HepG2 (cell line): ENCODE measurements around the gene MB21D2. TPM values are rescaled to one million over a fixed set of nuclear protein-coding genes. Genes with fewer than 3 reads are reported as not detected.

Experiments used
- ATAC-seq: fragments of 200-7000 bp; cut with Tn5 transposase; 3 replicates; pipeline ENCODE4 v1.9.1; 2020; ENCODE audit warnings: mild to moderate bottlenecking, moderate library complexity
- BruUV-seq: library from RNA; stranded (reverse); fragments of 400-500 nt; replicated peaks from 2 replicates; lab custom pipeline; 2021; lab: Mats Ljungman, UMichigan
- CTCF ChIA-PET: fragments of 300-600 bp; formaldehyde crosslinking; extraction: SDS; loops from one replicate; lab custom pipeline; 2021; ENCODE audit warnings: low total read pairs, inconsistent platforms, low intra/inter-chr PET ratio; lab: Yijun Ruan, JAX
- POLR2A ChIA-PET: fragments of 350-600 bp; sonication (Branson Sonifier 250); formaldehyde crosslinking; loops from one replicate; lab custom pipeline; 2020; ENCODE audit warnings: antibody characterized with exemption, inconsistent platforms; lab: Yijun Ruan, JAX
- DNase-seq: peaks from one replicate; pipeline ENCODE4 v3.0.0-alpha.2; 2015; ENCODE audit warnings: low spot score
- FAIRE-seq: peaks from 3 replicates; lab custom pipeline; 2011; peaks lifted over from hg19 to GRCh38; lab: Jason Lieb, UNC
- H2AFZ ChIP-seq: one replicate; pipeline ENCODE4 v1.6.1; 2011; ENCODE audit warnings: low read length, inconsistent platforms
- H3K27ac ChIP-seq: fragments of 300-600 bp; 3 replicates; pipeline ENCODE4 v1.8.0; 2011; ENCODE audit warnings: mixed run types, mild to moderate bottlenecking, mixed read lengths, low read length, inconsistent platforms; ENCODE audit not compliant: insufficient read depth; ENCODE audit errors: extremely low read length
- H3K27me3 ChIP-seq, 2 experiments: fragments of 200-600 bp in 1 of 2; 2 replicates in 1 of 2; 3 replicates in 1 of 2; pipeline versions ENCODE4 v1.6.0 to v1.8.0; 2011; ENCODE audit warnings: low read length in 2 of 2, mild to moderate bottlenecking in 2 of 2, moderate library complexity in 2 of 2, inconsistent platforms in 1 of 2; ENCODE audit not compliant: insufficient read depth in 2 of 2, control insufficient read depth in 1 of 2
- H3K36me3 ChIP-seq, 2 experiments: fragments of 200-600 bp in 1 of 2; replicated peaks in 1 of 2; 2 replicates in 1 of 2; 3 replicates in 1 of 2; pipeline versions ENCODE4 v1.5.1 to v1.8.0; 2011; ENCODE audit warnings: low read length in 2 of 2, inconsistent platforms in 1 of 2; ENCODE audit not compliant: insufficient read depth in 2 of 2, control insufficient read depth in 1 of 2
- H3K4me1 ChIP-seq: 2 replicates; pipeline ENCODE4 v1.5.1; 2012; ENCODE audit warnings: low read length, inconsistent platforms; ENCODE audit not compliant: insufficient read depth
- H3K4me2 ChIP-seq: 2 replicates; pipeline ENCODE4 v1.6.0; 2011; ENCODE audit warnings: low read depth, low read length, inconsistent platforms
- H3K4me3 ChIP-seq, 3 experiments: fragments of 200-600 bp in 1 of 3; sonication (generic), shearing (Covaris generic) in 1 of 3; replicated peaks in 1 of 3; 2 replicates each; pipeline ENCODE4 v1.5.1; 2011 to 2016; ENCODE audit warnings: low read length in 3 of 3, inconsistent platforms in 2 of 3, low read depth in 2 of 3, mild to moderate bottlenecking in 2 of 3, control low read depth in 1 of 3, mixed read lengths in 1 of 3; ENCODE audit not compliant: insufficient read depth in 1 of 3
- H3K79me2 ChIP-seq: one replicate; pipeline ENCODE4 v1.6.1; 2011; ENCODE audit warnings: low read length, inconsistent platforms; ENCODE audit not compliant: insufficient read depth
- H3K9ac ChIP-seq: 2 replicates; pipeline ENCODE4 v1.6.0; 2011; ENCODE audit warnings: mild to moderate bottlenecking, low read depth, low read length, inconsistent platforms; ENCODE audit not compliant: insufficient read depth
- H3K9me3 ChIP-seq: 2 replicates; pipeline ENCODE4 v1.5.1; 2012; ENCODE audit warnings: mild to moderate bottlenecking, low read length
- H4K20me1 ChIP-seq: 2 replicates; pipeline ENCODE4 v1.6.0; 2011; ENCODE audit warnings: inconsistent platforms, mild to moderate bottlenecking, low read length, moderate library complexity; ENCODE audit not compliant: insufficient read depth
- AGO1 ChIP-seq: fragments of 200-400 bp; formaldehyde crosslinking; IDR thresholded peaks from 2 replicates; pipeline ENCODE4 v1.6.1; 2017; ENCODE audit warnings: mild to moderate bottlenecking, low read depth, low read length, moderate library complexity; ENCODE audit not compliant: poor library complexity, severe bottlenecking
- GTF2F1 ChIP-seq: fragments of 150-350 bp; IDR thresholded peaks from 2 replicates; pipeline ENCODE4 v1.6.1; 2014; ENCODE audit warnings: low read length
- HNRNPUL1 ChIP-seq: fragments of 200-400 bp; formaldehyde crosslinking; IDR thresholded peaks from 2 replicates; pipeline ENCODE4 v1.6.1; 2017; ENCODE audit warnings: low read depth, mild to moderate bottlenecking, low read length, moderate library complexity
- IKZF1 ChIP-seq: fragments of 450-650 bp; IDR thresholded peaks from 2 replicates; pipeline ENCODE4 v1.7.1; 2016
- JARID2 ChIP-seq: sonication (generic); formaldehyde crosslinking; IDR thresholded peaks from 2 replicates; pipeline ENCODE4 v1.8.1; 2023; ENCODE audit warnings: missing genetic modification reagents, inconsistent platforms; ENCODE audit not compliant: insufficient replicate concordance
- PBX3 ChIP-seq: sonication (generic); formaldehyde crosslinking; IDR thresholded peaks from 2 replicates; pipeline ENCODE4 v1.8.1; 2023; ENCODE audit warnings: missing genetic modification reagents, inconsistent platforms, borderline replicate concordance
- REST ChIP-seq, 2 experiments: IDR thresholded peaks; 2 replicates each; pipeline ENCODE4 v1.6.1; 2011 to 2012; ENCODE audit warnings: low read length in 2 of 2, borderline replicate concordance in 1 of 2, low read depth in 1 of 2, mild to moderate bottlenecking in 1 of 2, moderate library complexity in 1 of 2
- SALL2 ChIP-seq: sonication (generic); formaldehyde crosslinking; IDR thresholded peaks from 2 replicates; pipeline ENCODE4 v1.8.1; 2023; ENCODE audit warnings: mild to moderate bottlenecking, missing genetic modification reagents, inconsistent platforms
- SIN3A ChIP-seq: IDR thresholded peaks from 2 replicates; pipeline ENCODE4 v1.6.1; 2011; ENCODE audit warnings: low read depth, mild to moderate bottlenecking, control low read depth, low read length, borderline replicate concordance
- SPEN ChIP-seq: sonication (generic); formaldehyde crosslinking; IDR thresholded peaks from 2 replicates; pipeline ENCODE4 v1.5.1; 2020; ENCODE audit warnings: low read depth, mild to moderate bottlenecking, missing genetic modification reagents
- U2AF2 ChIP-seq: fragments of 200-400 bp; formaldehyde crosslinking; IDR thresholded peaks from 2 replicates; pipeline ENCODE4 v1.6.1; 2017; ENCODE audit warnings: low read depth, mild to moderate bottlenecking, low read length
- ZKSCAN8 ChIP-seq: IDR thresholded peaks from 2 replicates; pipeline ENCODE4 v1.6.1; 2016; ENCODE audit warnings: borderline replicate concordance, missing genetic modification reagents, missing compliant biosample characterization
- ZMAT3 ChIP-seq: sonication (generic); formaldehyde crosslinking; conservative IDR thresholded peaks from 2 replicates; pipeline ENCODE4 v1.7.0; 2021; ENCODE audit warnings: missing genetic modification reagents
- ZNF337 ChIP-seq: sonication (generic); formaldehyde crosslinking; IDR thresholded peaks from 2 replicates; pipeline ENCODE4 v1.5.1; 2020; ENCODE audit warnings: missing genetic modification reagents, low read depth, mild to moderate bottlenecking, borderline replicate concordance
- ZNF572 ChIP-seq: sonication (generic); formaldehyde crosslinking; IDR thresholded peaks from 2 replicates; pipeline ENCODE4 v1.5.1; 2020; ENCODE audit warnings: mild to moderate bottlenecking, missing genetic modification reagents
- WGBS: methylation state at CpG from one replicate; pipeline ENCODE4 v1.1.6; 2017; ENCODE audit warnings: low lambda C conversion rate; 5-methylcytosine and 5-hydroxymethylcytosine counted together
- in situ Hi-C: cut with HindIII; loops from 2 replicates; pipeline ENCODE4 v1.10.0; 2017; ENCODE audit warnings: low pct_unique_long_range_greater_than_20kb; ENCODE audit not compliant: extremely low pct_ligation_motif_present
- intact Hi-C: fragments of 100-400 bp; cut with micrococcal nuclease; formaldehyde crosslinking; loops from one replicate; pipeline ENCODE4 v1.10.0; 2022; ENCODE audit not compliant: unreplicated experiment
- polyA plus RNA-seq, 8 experiments: library from polyadenylated mRNA; depleted of rRNA in 3 of 8; stranded (reverse) in 7 of 8; unstranded in 1 of 8; fragments of >200 nt; fragmentation: Illumina TruSeq in 4 of 8; extraction: Trizol in 4 of 8; gene quantifications; 2 replicates each; pipeline versions ENCODE4 v1.2.1 to v1.2.3, GENCODE V29; 2011 to 2016; ENCODE audit warnings: low read depth in 4 of 8, missing spikeins in 1 of 8, mixed read lengths in 1 of 8; ENCODE audit not compliant: insufficient read depth in 1 of 8
- total RNA-seq, 5 experiments: library from RNA; depleted of rRNA; stranded (reverse); fragments of >200 nt; fragmentation: Illumina TruSeq; extraction: Trizol; gene quantifications; 2 replicates each; pipeline ENCODE4 v1.2.3, GENCODE V29; 2016; ENCODE audit warnings: low read depth in 1 of 5

The MB21D2 gene
- total and polyA plus RNA-seq, 2 of the 13 experiments (the other 11 are each of a cell fraction or from before 2014, with no cell fraction given): 0.90 to 1.6 TPM

GRCh38 chr3:192901435-192901834 is 16.2 kb downstream of the MB21D2 start:
- no TSS peak for BruUV-seq

GRCh38 chr3:192899540-192899982 is 18.1 kb downstream of the MB21D2 start:
- WGBS: 75% methylated on average over 3 of the region's 3 CpGs
- Histone ChIP-seq H3K9me3 (peaks cover 4% of the 10 kb centered on the region; the same call in 1 of the 2 replicates), H3K4me1 (peaks cover 41% of the 10 kb centered on the region), H2AFZ (no peak overlapping the region), H3K27me3 (no peaks in the 10 kb centered on the region), H3K79me2 (no peaks in the 10 kb centered on the region), H4K20me1 (no peaks in the 10 kb centered on the region), H3K4me2 (no peak overlapping the region), H3K36me3 (no peaks in the 10 kb centered on the region), H3K4me3 (no peak overlapping the region), H3K9ac (no peak overlapping the region), H3K27ac (no peak overlapping the region)
- no TSS peak for BruUV-seq
- intact Hi-C loops (loop anchor here (10.0 kb wide), 1 partner anchor 695 kb away; the partner anchor contains the start of gene OPA1), in situ Hi-C loops (no loop called here)
- ATAC-seq (no peak), FAIRE-seq (no peak), DNase-seq (no peak)
- ChIA-PET POLR2A (interaction anchor here (1.2 to 1.4 kb wide), 2 partner anchors 11 to 17 kb away, joined by 3 to 4 read pairs; no protein-coding TSS in a partner anchor), CTCF (no interaction called here)
- TF ChIP-seq ZMAT3 (CRISPR knock-in tag) (no peak), ZNF337 (CRISPR knock-in tag) (no peak), ZNF572 (CRISPR knock-in tag) (no peak), SIN3A (no peak), JARID2 (CRISPR knock-in tag) (no peak), SALL2 (no peak), REST (IDR thresholded peaks at IDR 0.05; ENCODE audit: borderline replicate concordance in 1 of 2, low read depth in 1 of 2, low read length in 2 of 2) (no peak), PBX3 (CRISPR knock-in tag) (no peak), SPEN (no peak), ZKSCAN8 (CRISPR knock-in tag) (no peak), GTF2F1 (no peak), HNRNPUL1 (no peak), U2AF2 (no peak)

More at GRCh38 chr3:192901435-192901834, 16.2 kb downstream of the MB21D2 start:
- ChIA-PET POLR2A (no interaction called here), CTCF (no interaction called here)
- H4K20me1 ChIP-seq: no peaks in the 10 kb centered on the region
- no peak for FAIRE-seq
- no peak overlapping the region for H2AFZ ChIP-seq
- no peak overlapping the region for H3K9ac ChIP-seq
- no peak for DNase-seq
- H3K4me1 ChIP-seq: peaks cover 24% of the 10 kb centered on the region
- H3K79me2 ChIP-seq: no peaks in the 10 kb centered on the region
- in situ Hi-C loops (loop anchor here (25.0 kb wide), 1 partner anchor 686 kb away; the partner anchor contains the start of gene OPA1), intact Hi-C loops (no loop called here)
- WGBS: 89% methylated on average over 1 of the region's 1 CpG
- H3K9me3 ChIP-seq: peaks cover 4% of the 10 kb centered on the region; the same call in 1 of the 2 replicates
- no peak for ATAC-seq
- no peaks in the 10 kb centered on the region for H3K36me3 ChIP-seq
- no peak overlapping the region for H3K4me2 ChIP-seq
- H3K27ac ChIP-seq: no peak overlapping the region
- H3K4me3 ChIP-seq: no peak overlapping the region
- no peaks in the 10 kb centered on the region for H3K27me3 ChIP-seq
- TF ChIP-seq AGO1: no peak
- no peak for TF ChIP-seq IKZF1
